SK-N-SH treated with all-trans-retinoic acid at 6 μM for 48 hours (cell line): ENCODE results near the gene KCNS1.
"Not testable (repeated sequence)": the region's sequence is repeated elsewhere in the genome, so short reads cannot be mapped to it uniquely, and the experiment has no call there.

ENCODE experiments used
- ATAC-seq: fragments of 200-7000 bp; cut with Tn5 transposase; 3 replicates; pipeline ENCODE4 v1.9.1; 2020; ENCODE audit warnings: mild to moderate bottlenecking, moderate library complexity
- ARNTL ChIP-seq: fragments of 450-650 bp; formaldehyde crosslinking; IDR thresholded peaks from 2 replicates; pipeline ENCODE4 v1.5.0; 2020; ENCODE audit warnings: low read depth, mild to moderate bottlenecking, moderate library complexity, borderline replicate concordance
- BACH2 ChIP-seq: fragments of 250-450 bp; sonication (Bioruptor Pico); IDR thresholded peaks from 2 replicates; pipeline ENCODE4 v1.9.0; 2021; ENCODE audit warnings: mild to moderate bottlenecking, borderline replicate concordance
- CREB5 ChIP-seq: fragments of 250-450 bp; sonication (Bioruptor Pico); IDR thresholded peaks from 2 replicates; pipeline ENCODE4 v1.5.1; 2020; ENCODE audit warnings: low read depth, mild to moderate bottlenecking, moderate library complexity
- CSRNP3 ChIP-seq: fragments of 250-450 bp; sonication (Bioruptor Pico); IDR thresholded peaks from 2 replicates; pipeline ENCODE4 v1.5.1; 2021; ENCODE audit warnings: mild to moderate bottlenecking, moderate library complexity
- GLIS3 ChIP-seq: fragments of 250-450 bp; sonication (Bioruptor Pico); IDR thresholded peaks from 2 replicates; pipeline ENCODE4 v1.5.0; 2020; ENCODE audit warnings: mild to moderate bottlenecking, moderate library complexity
- ISL1 ChIP-seq: fragments of 250-450 bp; sonication (Bioruptor Pico); IDR thresholded peaks from 2 replicates; pipeline ENCODE4 v2.1.2; 2022; ENCODE audit warnings: mild to moderate bottlenecking, moderate library complexity
- OSR1 ChIP-seq: fragments of 250-450 bp; sonication (Bioruptor Pico); IDR thresholded peaks from 2 replicates; pipeline ENCODE4 v1.8.0; 2022; ENCODE audit warnings: moderate library complexity, mild to moderate bottlenecking, inconsistent platforms
- POU6F1 ChIP-seq: fragments of 250-450 bp; sonication (Bioruptor Pico); IDR thresholded peaks from 2 replicates; pipeline ENCODE4 v1.8.0; 2021; ENCODE audit warnings: low read depth, mild to moderate bottlenecking, moderate library complexity, borderline replicate concordance
- PPARA ChIP-seq: fragments of 250-450 bp; sonication (Bioruptor Pico); IDR thresholded peaks from 2 replicates; pipeline ENCODE4 v1.5.0; 2020; ENCODE audit warnings: mild to moderate bottlenecking, borderline replicate concordance
- SNAI2 ChIP-seq: fragments of 250-450 bp; sonication (Bioruptor Pico); IDR thresholded peaks from 2 replicates; pipeline ENCODE4 v1.5.0; 2020; ENCODE audit warnings: mild to moderate bottlenecking, moderate library complexity
- TCF4 ChIP-seq: fragments of 250-450 bp; sonication (Bioruptor Pico); IDR thresholded peaks from 2 replicates; pipeline ENCODE4 v1.8.0; 2021; ENCODE audit warnings: mild to moderate bottlenecking, moderate library complexity, borderline replicate concordance
- TOX ChIP-seq: fragments of 250-450 bp; sonication (Bioruptor Pico); IDR thresholded peaks from 2 replicates; pipeline ENCODE4 v1.8.0; 2021; ENCODE audit warnings: mild to moderate bottlenecking, moderate library complexity, borderline replicate concordance
- ZFP30 ChIP-seq: fragments of 450-650 bp; formaldehyde crosslinking; IDR thresholded peaks from 2 replicates; pipeline ENCODE4 v1.5.0; 2022; ENCODE audit warnings: mild to moderate bottlenecking, moderate library complexity
- ZNF70 ChIP-seq: fragments of 450-650 bp; formaldehyde crosslinking; IDR thresholded peaks from 2 replicates; pipeline ENCODE4 v1.5.0; 2020; ENCODE audit warnings: mild to moderate bottlenecking, moderate library complexity
- ZNF8 ChIP-seq: fragments of 450-650 bp; formaldehyde crosslinking; IDR thresholded peaks from 2 replicates; pipeline ENCODE4 v1.5.0; 2020; ENCODE audit warnings: mild to moderate bottlenecking, moderate library complexity
- TF ChIP-seq, protein P1 (sequence below): fragments of 250-450 bp; sonication (Bioruptor Pico); IDR thresholded peaks from 2 replicates; pipeline ENCODE4 v1.5.0; 2020; ENCODE audit warnings: mild to moderate bottlenecking, moderate library complexity
- TF ChIP-seq, protein P2 (sequence below): fragments of 250-450 bp; sonication (Bioruptor Pico); IDR thresholded peaks from 2 replicates; pipeline ENCODE4 v1.8.0; 2020; ENCODE audit warnings: mild to moderate bottlenecking, moderate library complexity, borderline replicate concordance

Gene KCNS1

GRCh38 chr20:45067087-45067486, 33.8 kb downstream of the KCNS1 start:
- no peak for TF ChIP-seq ZNF8 (CRISPR knock-in tag)
- no peak for TF ChIP-seq CREB5 (CRISPR knock-in tag)
- TF ChIP-seq ARNTL = no peak
- TF ChIP-seq TCF4 = no peak
- TF ChIP-seq, protein P1, sequence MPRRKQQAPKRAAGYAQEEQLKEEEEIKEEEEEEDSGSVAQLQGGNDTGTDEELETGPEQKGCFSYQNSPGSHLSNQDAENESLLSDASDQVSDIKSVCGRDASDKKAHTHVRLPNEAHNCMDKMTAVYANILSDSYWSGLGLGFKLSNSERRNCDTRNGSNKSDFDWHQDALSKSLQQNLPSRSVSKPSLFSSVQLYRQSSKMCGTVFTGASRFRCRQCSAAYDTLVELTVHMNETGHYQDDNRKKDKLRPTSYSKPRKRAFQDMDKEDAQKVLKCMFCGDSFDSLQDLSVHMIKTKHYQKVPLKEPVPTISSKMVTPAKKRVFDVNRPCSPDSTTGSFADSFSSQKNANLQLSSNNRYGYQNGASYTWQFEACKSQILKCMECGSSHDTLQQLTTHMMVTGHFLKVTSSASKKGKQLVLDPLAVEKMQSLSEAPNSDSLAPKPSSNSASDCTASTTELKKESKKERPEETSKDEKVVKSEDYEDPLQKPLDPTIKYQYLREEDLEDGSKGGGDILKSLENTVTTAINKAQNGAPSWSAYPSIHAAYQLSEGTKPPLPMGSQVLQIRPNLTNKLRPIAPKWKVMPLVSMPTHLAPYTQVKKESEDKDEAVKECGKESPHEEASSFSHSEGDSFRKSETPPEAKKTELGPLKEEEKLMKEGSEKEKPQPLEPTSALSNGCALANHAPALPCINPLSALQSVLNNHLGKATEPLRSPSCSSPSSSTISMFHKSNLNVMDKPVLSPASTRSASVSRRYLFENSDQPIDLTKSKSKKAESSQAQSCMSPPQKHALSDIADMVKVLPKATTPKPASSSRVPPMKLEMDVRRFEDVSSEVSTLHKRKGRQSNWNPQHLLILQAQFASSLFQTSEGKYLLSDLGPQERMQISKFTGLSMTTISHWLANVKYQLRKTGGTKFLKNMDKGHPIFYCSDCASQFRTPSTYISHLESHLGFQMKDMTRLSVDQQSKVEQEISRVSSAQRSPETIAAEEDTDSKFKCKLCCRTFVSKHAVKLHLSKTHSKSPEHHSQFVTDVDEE = no peak
- no peak for TF ChIP-seq ZFP30 (CRISPR knock-in tag)
- no peak for TF ChIP-seq TOX (CRISPR knock-in tag)
- TF ChIP-seq SNAI2 (CRISPR knock-in tag) = no peak
- TF ChIP-seq CSRNP3 (CRISPR knock-in tag) = no peak
- TF ChIP-seq PPARA (CRISPR knock-in tag) = no peak
- no peak for TF ChIP-seq OSR1 (CRISPR knock-in tag)
- no peak for ATAC-seq

DNA sequence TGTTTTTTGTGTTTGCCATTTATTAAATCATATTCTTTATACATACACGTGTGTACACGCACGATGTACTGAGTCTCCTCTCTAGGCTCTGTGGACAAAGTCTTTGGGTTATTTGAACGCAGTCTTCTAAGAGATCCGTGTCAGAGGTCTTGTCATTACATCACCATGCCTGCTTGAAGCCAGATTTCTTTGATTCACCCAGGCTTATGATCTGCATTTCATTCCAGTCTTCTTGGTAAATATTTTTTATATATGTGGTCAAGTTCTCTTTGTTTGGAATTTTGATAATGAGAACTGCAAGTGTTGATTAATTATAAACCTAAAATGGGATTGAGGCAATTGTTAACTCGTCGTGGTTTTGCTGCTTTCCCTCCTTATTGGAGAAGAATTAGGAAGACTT, 34.6 kb downstream of the KCNS1 start:
- no peak for ATAC-seq
- TF ChIP-seq, protein P2, sequence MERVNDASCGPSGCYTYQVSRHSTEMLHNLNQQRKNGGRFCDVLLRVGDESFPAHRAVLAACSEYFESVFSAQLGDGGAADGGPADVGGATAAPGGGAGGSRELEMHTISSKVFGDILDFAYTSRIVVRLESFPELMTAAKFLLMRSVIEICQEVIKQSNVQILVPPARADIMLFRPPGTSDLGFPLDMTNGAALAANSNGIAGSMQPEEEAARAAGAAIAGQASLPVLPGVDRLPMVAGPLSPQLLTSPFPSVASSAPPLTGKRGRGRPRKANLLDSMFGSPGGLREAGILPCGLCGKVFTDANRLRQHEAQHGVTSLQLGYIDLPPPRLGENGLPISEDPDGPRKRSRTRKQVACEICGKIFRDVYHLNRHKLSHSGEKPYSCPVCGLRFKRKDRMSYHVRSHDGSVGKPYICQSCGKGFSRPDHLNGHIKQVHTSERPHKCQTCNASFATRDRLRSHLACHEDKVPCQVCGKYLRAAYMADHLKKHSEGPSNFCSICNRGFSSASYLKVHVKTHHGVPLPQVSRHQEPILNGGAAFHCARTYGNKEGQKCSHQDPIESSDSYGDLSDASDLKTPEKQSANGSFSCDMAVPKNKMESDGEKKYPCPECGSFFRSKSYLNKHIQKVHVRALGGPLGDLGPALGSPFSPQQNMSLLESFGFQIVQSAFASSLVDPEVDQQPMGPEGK = no peak
- TF ChIP-seq POU6F1 (CRISPR knock-in tag) (no peak), BACH2 (CRISPR knock-in tag) (no peak)

GRCh38 chr20:45064812-45065211, 36.1 kb downstream of the KCNS1 start:
- TF ChIP-seq GLIS3 (CRISPR knock-in tag) (no peak), ZNF70 (no peak)
- no peak for ATAC-seq

GRCh38 chr20:45063107-45063506, 37.8 kb downstream of the KCNS1 start:
- not testable (repeated sequence) for ATAC-seq

DNA sequence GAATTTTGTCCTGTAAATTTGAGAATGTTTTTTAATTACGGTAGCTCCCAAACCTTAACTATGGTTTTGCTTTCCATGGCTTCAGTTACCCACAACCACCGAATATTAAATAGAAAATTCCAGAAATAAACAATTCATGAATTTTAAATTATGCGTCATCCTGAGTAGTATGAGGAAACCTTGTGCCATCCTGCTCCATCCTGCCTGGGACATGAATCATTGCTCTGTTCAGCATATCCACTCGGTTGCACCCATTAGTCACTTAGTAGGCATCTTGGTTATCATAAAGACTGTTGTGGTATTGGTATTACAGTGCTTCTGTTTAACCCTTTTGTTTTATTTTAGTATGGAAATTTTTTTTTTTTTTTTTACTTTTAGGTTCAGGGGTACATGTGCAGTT, 39.7 kb downstream of the KCNS1 start:
- ATAC-seq = peak; percentile 92
- TF ChIP-seq OSR1 (CRISPR knock-in tag) (no peak), ISL1 (CRISPR knock-in tag) (peak; percentile 34; the same call in 1 of the 2 replicates), POU6F1 (CRISPR knock-in tag) (no peak)
